IMR-90 (cell line): ENCODE results near the gene ZNF716.

Source experiments
- BHLHE40 ChIP-seq: fragments of 150-350 bp; IDR thresholded peaks from 2 replicates; pipeline ENCODE4 v1.6.1; 2016; ENCODE audit warnings: mild to moderate bottlenecking, low read depth, low read length
- CTCF ChIP-seq: conservative IDR thresholded peaks from 2 replicates; pipeline ENCODE4 v1.5.1; 2012; ENCODE audit warnings: mild to moderate bottlenecking, low read depth, low read length, improper control_type of control experiment
- MAFK ChIP-seq: IDR thresholded peaks from 2 replicates; pipeline ENCODE4 v1.6.1; 2012; ENCODE audit warnings: low read depth, low read length, improper control_type of control experiment
- NFE2L2 ChIP-seq: fragments of 150-350 bp; IDR thresholded peaks from 2 replicates; pipeline ENCODE4 v1.6.1; 2016; ENCODE audit warnings: low read depth, mild to moderate bottlenecking, low read length
- POLR2A ChIP-seq: IDR thresholded peaks from 2 replicates; pipeline ENCODE4 v1.6.1; 2012; ENCODE audit warnings: mild to moderate bottlenecking, low read depth, low read length
- RAD21 ChIP-seq: IDR thresholded peaks from 2 replicates; pipeline ENCODE4 v1.6.1; 2012; ENCODE audit warnings: low read length, improper control_type of control experiment
- RCOR1 ChIP-seq: IDR thresholded peaks from 2 replicates; pipeline ENCODE4 v1.6.1; 2012; ENCODE audit warnings: mild to moderate bottlenecking, low read length, improper control_type of control experiment; ENCODE audit not compliant: insufficient replicate concordance
- RFX5 ChIP-seq: IDR thresholded peaks from 2 replicates; pipeline ENCODE4 v1.8.0; 2012; ENCODE audit warnings: low read depth, mild to moderate bottlenecking, low read length, moderate library complexity
- SMC3 ChIP-seq: fragments of 150-350 bp; IDR thresholded peaks from 2 replicates; pipeline ENCODE4 v1.6.1; 2016; ENCODE audit warnings: low read depth, mild to moderate bottlenecking, antibody characterized with exemption, low read length, moderate library complexity

GRCh38 chr7:57432583-57432982, 17.4 kb upstream of the ZNF716 start:
- TF ChIP-seq CTCF (no peak), RCOR1 (no peak), POLR2A (no peak), MAFK (no peak), NFE2L2 (no peak), RFX5 (no peak), RAD21 (no peak), BHLHE40 (no peak), SMC3 (no peak)
